Head of caudate nucleus (tissue), 42 donors: ENCODE measurements around the gene CABLES1.

Experiments
- DNase-seq, 42 donors: peaks; one replicate each; pipeline versions ENCODE4 v3.0.0 to v3.0.0-alpha.2; 2020 to 2021; ENCODE audit warnings: mixed read lengths in 7 of 42
- intact Hi-C: fragments of 100-400 bp; cut with DNase I; formaldehyde crosslinking; loops from one replicate; pipeline ENCODE4 v1.15.0; 2022

CABLES1 gene

GRCh38 chr18:23136326-23137096 is 1.2 kb downstream of the CABLES1 start:
- peak in 21 of 42 donors; percentile 18 to 62 (median 38) for DNase-seq
- intact Hi-C loops: loop anchor here (10.0 kb wide), 1 partner anchor 238 kb away; no protein-coding TSS in a partner anchor

GRCh38 chr18:23137097-23137635 is 1.9 kb downstream of the CABLES1 start:
- intact Hi-C loops: loop anchor here (10.0 kb wide), 1 partner anchor 238 kb away; no protein-coding TSS in a partner anchor
- no peak for DNase-seq

DNA sequence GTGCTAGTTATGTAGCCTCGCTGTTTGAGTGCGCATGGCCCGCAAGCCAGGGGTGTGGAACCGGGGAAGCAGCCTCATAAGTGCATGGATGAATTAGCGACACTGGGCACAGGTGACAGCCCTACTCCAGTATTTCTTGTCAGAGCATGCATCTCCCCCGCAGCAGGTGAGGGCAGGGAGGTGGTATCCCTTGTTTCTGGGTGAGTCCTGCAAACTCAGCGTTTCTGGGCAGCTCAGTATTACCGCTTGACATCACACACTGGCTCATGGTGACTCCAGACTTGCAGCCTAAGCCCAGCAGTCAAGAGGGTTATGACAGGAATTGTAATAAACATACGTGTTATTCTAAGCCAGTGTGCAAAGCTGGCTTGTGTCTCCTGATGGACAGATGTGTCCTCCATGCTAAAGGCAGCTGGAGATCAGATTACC is 2.5 kb downstream of the CABLES1 start:
- intact Hi-C loops: loop anchor here (10.0 kb wide), 1 partner anchor 237 kb away; no protein-coding TSS in a partner anchor
- DNase-seq: peak in 1 of 42 donors; percentile 29

DNA sequence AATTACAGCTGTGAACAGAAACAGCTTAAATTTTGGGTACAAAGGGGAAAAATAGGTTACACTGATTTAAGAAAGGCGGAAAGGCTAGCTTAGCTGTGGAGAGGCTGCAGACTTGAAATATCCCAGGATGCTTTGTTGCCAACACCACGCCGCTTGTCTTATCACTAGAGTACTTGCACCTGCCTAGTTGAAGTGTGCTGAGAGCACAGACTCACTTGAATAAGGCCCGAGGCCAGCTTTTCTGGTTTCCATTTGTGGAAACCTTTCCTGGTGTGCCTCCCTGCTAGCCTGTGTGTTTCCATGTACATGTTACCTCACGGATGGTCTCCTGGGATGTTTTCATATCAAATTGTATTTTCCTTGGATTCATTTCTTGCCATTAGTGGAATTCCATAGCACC is 3.2 kb downstream of the CABLES1 start:
- intact Hi-C loops: loop anchor here (10.0 kb wide), 1 partner anchor 236 kb away; no protein-coding TSS in a partner anchor
- DNase-seq: no peak

- peak in 2 of 42 donors; percentile 16 to 28 for DNase-seq
- intact Hi-C loops: no loop called here
Measured at GRCh38 chr18:23141104-23141999, 6.1 kb downstream of the CABLES1 start.

GRCh38 chr18:23142251-23142929 is 7.1 kb downstream of the CABLES1 start:
- no peak for DNase-seq

GRCh38 chr18:23143016-23143814 is 7.9 kb downstream of the CABLES1 start:
- DNase-seq: peak in 21 of 42 donors; percentile 25 to 79 (median 45)
- intact Hi-C loops: no loop called here

More at GRCh38 chr18:23142251-23142929, 7.1 kb downstream of the CABLES1 start:
- intact Hi-C loops: no loop called here

- peak in 4 of 42 donors; percentile 10 to 52 (median 21) for DNase-seq
- intact Hi-C loops: no loop called here
Measured at GRCh38 chr18:23143815-23144261, 8.6 kb downstream of the CABLES1 start.

DNA sequence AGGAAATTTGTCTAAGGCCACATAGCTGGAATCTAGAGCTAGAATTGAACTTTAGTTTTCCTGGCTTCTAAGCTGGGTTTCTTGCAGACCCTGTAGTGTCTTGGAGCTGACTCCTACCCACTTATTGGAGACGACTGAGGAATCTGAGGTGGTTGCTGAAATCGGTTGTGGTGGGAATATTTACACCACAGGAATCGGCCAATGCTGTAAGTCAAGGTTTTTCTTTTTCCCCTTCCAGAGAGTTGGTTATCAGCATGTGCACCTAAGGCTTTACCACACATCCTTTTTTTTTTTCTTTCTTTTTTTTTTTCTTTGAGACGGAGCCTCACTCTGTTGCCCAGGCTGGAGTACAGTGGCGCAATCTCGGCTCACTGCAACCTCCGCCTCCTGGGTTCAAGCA is 9.4 kb downstream of the CABLES1 start:
- no peak for DNase-seq
- intact Hi-C loops: no loop called here

DNA sequence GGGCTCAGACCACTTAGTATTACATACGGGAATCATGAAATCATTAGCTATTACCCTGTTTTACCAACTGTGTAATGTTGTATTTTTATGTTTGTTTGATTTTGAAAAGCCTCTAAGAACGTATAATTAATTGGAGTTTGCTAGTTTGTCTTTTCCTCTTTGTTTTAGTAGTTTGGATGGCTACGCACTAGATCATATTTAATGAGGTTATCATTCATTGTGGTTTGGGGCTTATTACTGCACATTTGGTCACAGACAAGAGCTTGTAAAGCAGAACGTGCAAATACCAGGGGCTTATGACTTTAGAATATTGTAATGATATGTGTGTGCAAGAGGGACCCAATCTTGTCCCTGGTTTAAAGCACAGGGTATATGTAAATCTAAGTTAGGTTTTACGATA is 10.3 kb downstream of the CABLES1 start:
- no peak for DNase-seq
- intact Hi-C loops: no loop called here

DNA sequence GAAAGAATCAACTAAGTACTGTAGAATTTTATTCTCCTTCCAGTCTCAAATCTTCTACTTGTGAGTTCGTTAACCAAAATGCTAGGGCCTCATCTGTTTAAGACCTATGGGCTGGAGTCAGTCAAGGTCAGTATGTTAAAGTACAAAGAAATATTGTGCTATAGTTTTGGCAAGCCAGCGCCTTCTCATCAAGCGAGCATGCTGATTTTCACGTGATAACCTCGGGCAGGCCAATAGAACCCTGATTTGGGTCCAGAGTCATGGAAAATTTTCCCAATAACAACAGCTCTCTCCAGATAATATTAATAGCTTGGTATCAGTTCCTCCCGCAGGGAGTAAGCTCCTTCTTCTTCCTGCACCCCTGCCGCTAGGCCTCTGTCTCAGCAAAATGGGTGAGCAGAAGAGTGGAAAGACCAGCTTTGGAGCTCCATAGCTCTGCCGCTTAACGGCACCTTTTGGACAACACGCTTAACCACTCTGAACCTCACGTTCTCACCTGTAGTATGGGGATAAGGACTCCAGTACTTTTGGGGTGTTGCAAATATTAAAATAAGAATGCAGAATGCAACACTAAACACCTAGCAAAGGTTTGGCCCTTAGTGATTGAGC is 11.7 kb downstream of the CABLES1 start:
- DNase-seq: peak in 1 of 42 donors; percentile 17
- intact Hi-C loops: no loop called here

DNA sequence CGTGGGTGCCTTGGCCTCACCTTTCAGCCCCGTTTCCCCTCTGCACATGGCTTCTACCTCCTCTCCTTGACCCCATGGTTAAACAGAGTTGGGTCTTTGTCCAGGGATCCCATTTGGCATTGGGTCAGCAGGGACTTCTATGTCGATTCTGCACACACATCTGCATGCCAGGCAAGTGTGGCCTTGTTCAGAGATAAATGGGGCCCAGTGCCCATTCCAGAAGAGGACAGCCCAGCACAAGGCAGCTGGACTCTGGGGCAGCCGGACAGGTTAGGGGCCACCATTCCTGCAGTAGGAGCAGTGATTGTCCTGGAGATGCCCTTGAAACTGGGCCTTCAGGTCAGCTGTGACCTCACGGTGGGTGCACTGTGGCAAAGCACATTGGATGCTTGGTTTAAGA is 13.1 kb downstream of the CABLES1 start:
- intact Hi-C loops: no loop called here
- DNase-seq: no peak

- DNase-seq: no peak
- intact Hi-C loops: no loop called here
Measured at GRCh38 chr18:23149570-23149969, 14.3 kb downstream of the CABLES1 start.

DNA sequence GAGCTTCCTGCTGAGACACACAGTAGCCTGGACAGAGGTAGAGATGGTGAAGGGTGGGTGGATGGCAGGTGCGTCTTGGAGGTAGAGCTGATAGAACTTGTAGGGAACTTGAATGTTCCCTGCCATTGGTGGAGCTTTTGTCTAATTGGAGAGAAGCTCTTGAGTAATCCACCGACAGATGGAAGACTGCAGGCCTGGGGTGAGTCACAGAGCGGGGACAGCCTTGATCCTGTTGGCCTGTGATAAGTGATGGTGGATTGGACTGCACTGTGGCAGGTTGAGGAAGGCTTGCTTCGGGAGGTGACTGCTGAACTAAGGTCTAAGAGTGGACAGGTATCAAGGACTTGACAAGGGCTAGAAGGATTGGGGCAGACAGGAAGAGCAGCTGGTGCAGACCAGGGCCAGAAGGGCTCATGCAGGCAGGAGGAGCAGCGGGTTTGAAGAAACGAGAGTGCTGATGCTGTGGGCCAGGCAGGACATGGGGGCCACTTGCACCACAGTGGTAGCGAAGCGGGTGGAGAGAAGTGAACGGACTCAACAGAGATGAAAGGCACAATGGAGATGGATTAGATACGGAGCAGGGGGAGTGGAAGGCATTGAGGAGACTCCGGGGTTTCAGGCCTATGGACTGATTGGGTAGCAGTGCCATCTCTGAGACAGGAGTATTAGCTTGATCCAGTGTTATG is 16.3 kb downstream of the CABLES1 start:
- intact Hi-C loops: no loop called here
- no peak for DNase-seq

DNA sequence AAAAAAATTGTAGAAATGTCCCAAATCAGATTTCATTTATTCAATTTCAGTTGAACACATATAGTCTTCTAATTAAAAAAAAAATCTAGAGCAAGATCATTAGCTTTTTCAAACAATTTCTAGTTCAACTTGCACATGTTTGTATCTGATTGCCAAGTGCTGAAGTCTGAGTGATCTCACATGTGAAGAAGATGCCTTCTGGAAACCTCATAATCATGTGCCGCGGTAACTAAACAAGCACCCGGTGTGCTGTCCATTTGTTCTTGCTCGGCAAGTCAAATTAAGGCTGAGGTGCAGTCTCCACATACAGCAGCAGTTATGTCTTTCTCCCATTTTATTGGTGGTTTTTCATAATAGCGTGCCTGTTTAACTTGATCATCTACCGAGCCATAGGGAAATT is 18.7 kb downstream of the CABLES1 start:
- DNase-seq: no peak
- intact Hi-C loops: no loop called here

- intact Hi-C loops: no loop called here
- no peak for DNase-seq
Measured at GRCh38 chr18:23154823-23155500, 19.7 kb downstream of the CABLES1 start.

DNA sequence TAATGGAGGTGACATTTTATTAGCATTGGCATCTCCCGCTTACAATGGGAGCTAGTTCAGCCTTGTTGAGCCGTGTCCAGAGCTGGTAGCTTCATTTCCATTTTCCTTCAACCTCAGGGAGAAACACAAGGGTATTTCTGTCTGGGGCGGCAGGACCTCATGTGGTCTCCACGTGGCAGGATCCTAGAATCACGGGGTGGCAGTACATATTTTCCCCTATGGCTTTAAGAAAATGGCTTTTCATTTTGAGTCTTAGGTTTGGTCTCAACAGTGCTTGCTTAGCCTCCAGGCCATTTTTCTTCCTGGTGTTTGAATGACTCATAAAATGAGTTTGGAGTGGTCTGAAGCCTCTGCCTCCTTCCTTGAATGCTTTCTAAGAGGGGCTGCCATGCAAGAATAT is 20.3 kb downstream of the CABLES1 start:
- intact Hi-C loops: no loop called here
- DNase-seq: no peak
